HG02759 (cell line): ENCODE results near the gene SAPCD2.

ENCODE experiments used
- ATAC-seq: cut with Tn5 transposase; IDR thresholded peaks from one replicate; pipeline ENCODE4 v1.9.1; 2021; ENCODE audit warnings: mild to moderate bottlenecking, moderate library complexity; ENCODE audit not compliant: unreplicated experiment

The SAPCD2 gene

GRCh38 chr9:137107312-137107921, 37.1 kb upstream of the SAPCD2 start:
- no peak for ATAC-seq

GRCh38 chr9:137106662-137107250, 36.4 kb upstream of the SAPCD2 start:
- ATAC-seq: no peak

- ATAC-seq: no peak
These were observed 35.7 kb upstream of the SAPCD2 start for GRCh38 chr9:137105814-137106661.

GRCh38 chr9:137103206-137103999, 33.0 kb upstream of the SAPCD2 start:
- ATAC-seq: no peak

GRCh38 chr9:137099231-137099630, 28.9 kb upstream of the SAPCD2 start:
- no peak for ATAC-seq

GRCh38 chr9:137097761-137098462, 27.6 kb upstream of the SAPCD2 start:
- ATAC-seq: no peak

- ATAC-seq: no peak
These were observed 26.6 kb upstream of the SAPCD2 start for GRCh38 chr9:137096785-137097546.

GRCh38 chr9:137095664-137096517, 25.5 kb upstream of the SAPCD2 start:
- peak; percentile 78 for ATAC-seq

- no peak for ATAC-seq
These were observed 19.0 kb upstream of the SAPCD2 start for GRCh38 chr9:137089232-137089947.

GRCh38 chr9:137088121-137088520, 17.8 kb upstream of the SAPCD2 start:
- no peak for ATAC-seq

GRCh38 chr9:137087409-137087925, 17.1 kb upstream of the SAPCD2 start:
- ATAC-seq: no peak

GRCh38 chr9:137086531-137087408, 16.4 kb upstream of the SAPCD2 start, which contains the start of gene MAN1B1:
TSS of gene MAN1B1 (plus strand) at chr9:137086985. CDS start at chr9:137087000, 15 bp downstream.
- ATAC-seq: peak; percentile 78

- no peak for ATAC-seq
These were observed 15.7 kb upstream of the SAPCD2 start for GRCh38 chr9:137085920-137086530.

GRCh38 chr9:137084526-137084925, 14.2 kb upstream of the SAPCD2 start:
- no peak for ATAC-seq

- no peak for ATAC-seq
These were observed 13.1 kb upstream of the SAPCD2 start for GRCh38 chr9:137083394-137084004.

- ATAC-seq: no peak
These were observed 12.6 kb upstream of the SAPCD2 start for GRCh38 chr9:137082925-137083290.
